ENCODE results near the gene PLPP3. TPM values are rescaled to one million over a fixed set of nuclear protein-coding genes. Genes with fewer than 3 reads are reported as not detected.

Gene PLPP3
- total RNA-seq (2022; extraction: Qiagen RNA extraction; ENCODE audit: low read depth): 16.6 to 19.2 TPM (median 17.5 TPM) in 5 replicates

GRCh38 chr1:56578963-56579875 lies at the start of gene PLPP3:
Gene PLPP3 (minus strand): TSS chr1:56579563. CDS start chr1:56579016, 547 bp downstream.

Other genes with a start within 250 kb of the PLPP3 start
- gene PRKAA2, start 65.8 kb upstream of the PLPP3 start, total RNA-seq (2022; extraction: Qiagen RNA extraction; ENCODE audit: low read depth): 1.5 to 2.5 TPM (median 2.0 TPM) in 5 replicates
- gene FYB2, start 239.8 kb upstream of the PLPP3 start, total RNA-seq (2022; extraction: Qiagen RNA extraction; ENCODE audit: low read depth): not detected in 5 replicates